ENCODE data around the gene TSN.

Gene TSN

DNA sequence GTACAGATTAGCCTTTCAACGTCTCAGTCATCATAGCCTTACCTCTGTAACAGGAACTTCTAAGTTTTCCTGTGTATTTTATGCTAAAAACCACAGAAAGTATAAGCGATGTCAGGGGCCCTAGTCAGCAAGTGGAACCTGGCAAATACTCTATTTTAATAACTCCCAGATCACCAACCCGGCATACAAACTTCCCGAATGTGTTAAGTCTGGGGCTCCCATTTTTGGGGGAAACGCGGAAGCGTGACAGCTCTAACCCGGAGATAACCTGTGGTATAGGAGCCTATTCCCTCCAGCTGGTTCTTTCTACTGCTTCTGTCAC lies 19.4 kb upstream of the TSN start:
- peak overlapping the region; percentile 92 for H3K9ac ChIP-seq (ENCODE audit: insufficient read length)
- DNase-seq (ENCODE audit: low read depth, low spot score), result no peak
- no peaks in the 10 kb centered on the region for H3K9me3 ChIP-seq (ENCODE audit: low read depth, low read length)
- H3K36me3 ChIP-seq (ENCODE audit: insufficient read depth, low read length), result peaks cover 37% of the 10 kb centered on the region
- H3K27ac ChIP-seq, result no peak overlapping the region
- peak overlapping the region; percentile 79 for H3K4me3 ChIP-seq
- TF ChIP-seq FOXP2 (optimal IDR thresholded peaks at IDR 0.05; ENCODE audit: control extremely low read depth, extremely low read length, insufficient read depth) (no peak), POLR2AphosphoS5 (IDR thresholded peaks at IDR 0.05; ENCODE audit: borderline replicate concordance, low read depth, low read length) (no peak), EZH2 (IDR thresholded peaks at IDR 0.05) (no peak)

DNA sequence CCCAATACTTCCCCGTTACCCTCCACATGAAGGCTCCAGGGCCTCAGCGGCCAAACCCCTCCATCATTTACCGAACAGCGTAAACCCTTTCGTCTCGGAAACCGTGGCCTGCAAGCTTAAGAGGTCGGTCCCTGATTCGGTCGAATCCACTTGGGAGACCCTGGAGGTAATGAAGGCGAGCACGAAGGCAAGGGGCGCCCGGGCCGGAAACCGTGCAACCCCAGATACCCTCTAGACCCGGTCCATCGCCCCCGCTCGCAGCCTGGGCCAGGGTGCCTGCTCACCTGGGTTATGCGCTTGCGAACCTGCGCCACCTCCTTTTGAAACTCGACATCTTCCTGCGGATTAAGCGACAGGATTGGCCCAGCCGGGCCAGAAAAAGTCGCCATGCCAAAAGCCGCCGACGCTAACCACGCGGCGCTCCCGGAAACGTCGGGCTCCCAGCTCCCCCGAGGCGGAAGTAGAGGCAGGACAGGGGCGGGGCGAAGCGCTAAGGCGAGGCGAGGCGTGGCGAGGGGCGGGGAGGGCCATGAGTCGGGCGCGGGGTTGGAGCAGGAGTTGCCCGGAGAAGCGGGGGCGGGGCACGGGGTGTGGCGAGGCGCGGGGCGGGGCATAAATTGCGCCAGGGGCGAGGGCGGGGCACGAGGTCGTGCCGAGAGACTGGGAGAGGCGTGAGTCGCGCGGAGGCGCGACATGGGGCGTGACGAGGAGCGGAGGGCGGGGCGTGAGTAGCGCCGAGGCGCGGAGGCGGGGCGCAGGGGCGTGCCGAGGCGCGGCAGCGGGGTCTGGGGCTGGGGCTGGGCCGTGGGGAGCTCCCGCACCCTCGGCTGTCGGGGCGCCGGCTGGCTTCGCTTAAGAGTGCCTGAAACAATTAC lies 18.8 kb upstream of the TSN start, which contains the start of gene NIFK:
TSS of gene NIFK (minus strand) at position 414 of the 875 bp plus-strand sequence. CDS start at position 389, 25 bp downstream.
- peak within 1 kb of the TSS; percentile 79 for H3K4me3 ChIP-seq

DNA sequence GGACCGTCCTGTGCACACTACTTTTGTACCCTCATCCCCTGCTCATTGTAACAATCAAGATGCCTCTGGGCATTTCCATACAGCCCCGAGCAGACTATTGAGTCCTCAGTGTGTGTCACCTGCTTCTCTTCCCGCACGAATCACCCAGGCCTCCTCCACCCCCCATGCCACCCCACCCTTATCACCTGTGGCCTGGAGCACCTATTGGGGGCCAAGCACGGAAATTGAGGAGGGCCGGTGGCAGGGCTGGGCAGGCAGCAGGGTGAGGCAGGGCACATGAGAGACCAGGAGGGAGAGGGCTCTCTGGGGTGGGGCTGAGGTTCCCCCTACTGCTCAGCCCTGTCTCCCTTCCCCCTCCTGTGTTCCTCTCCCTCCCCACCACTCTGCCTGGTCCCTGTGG lies 14.5 kb upstream of the TSN start:
- Histone ChIP-seq H3K27ac (no peak overlapping the region), H3K36me3 (ENCODE audit: insufficient read depth, low read length) (no peaks in the 10 kb centered on the region), H3K9ac (ENCODE audit: insufficient read length) (no peak overlapping the region), H3K4me3 (no peak overlapping the region), H3K9me3 (ENCODE audit: low read depth, low read length) (no peaks in the 10 kb centered on the region)
- TF ChIP-seq EZH2 (IDR thresholded peaks at IDR 0.05) (no peak), FOXP2 (optimal IDR thresholded peaks at IDR 0.05; ENCODE audit: control extremely low read depth, extremely low read length, insufficient read depth) (no peak), POLR2AphosphoS5 (IDR thresholded peaks at IDR 0.05; ENCODE audit: borderline replicate concordance, low read depth, low read length) (no peak)
- no peak for DNase-seq (ENCODE audit: low read depth, low spot score)

More for the DNA sequence above, 18.8 kb upstream of the TSN start, which contains the start of gene NIFK:
- no peaks in the 10 kb centered on the region for H3K9me3 ChIP-seq (ENCODE audit: low read depth, low read length)
- TF ChIP-seq POLR2AphosphoS5 (IDR thresholded peaks at IDR 0.05; ENCODE audit: borderline replicate concordance, low read depth, low read length), result peak; percentile 94
- no peak for TF ChIP-seq FOXP2 (optimal IDR thresholded peaks at IDR 0.05; ENCODE audit: control extremely low read depth, extremely low read length, insufficient read depth)
- no peak for TF ChIP-seq EZH2 (IDR thresholded peaks at IDR 0.05)
- DNase-seq (ENCODE audit: low read depth, low spot score), result peak; percentile 75
- H3K9ac ChIP-seq (ENCODE audit: insufficient read length), result peak within 1 kb of the TSS; percentile 92
- peaks cover 31% of the 10 kb centered on the region for H3K36me3 ChIP-seq (ENCODE audit: insufficient read depth, low read length)
- H3K27ac ChIP-seq, result no peak within 1 kb of the TSS

DNA sequence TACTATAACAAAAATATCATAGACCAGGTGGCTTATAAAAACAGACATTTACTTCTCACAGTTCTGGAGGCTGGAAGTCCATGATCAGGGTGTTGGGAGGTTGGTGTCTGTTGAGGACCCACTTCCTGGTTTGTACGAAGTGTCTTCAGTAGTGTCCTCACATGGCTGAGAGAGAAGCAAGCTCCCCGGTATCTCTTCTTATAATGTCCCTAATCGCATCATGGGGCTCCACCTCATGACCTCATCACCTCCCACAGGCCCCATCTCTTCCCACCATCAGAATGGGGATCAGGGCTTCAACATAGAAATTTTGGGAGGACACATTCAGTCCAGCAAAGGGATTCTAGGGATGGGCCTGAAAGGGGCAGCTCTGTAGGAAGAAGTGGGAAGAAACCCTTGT lies 14.0 kb upstream of the TSN start:
- H3K4me3 ChIP-seq, result no peak overlapping the region
- no peak overlapping the region for H3K27ac ChIP-seq
- H3K9ac ChIP-seq (ENCODE audit: insufficient read length), result no peak overlapping the region
- H3K36me3 ChIP-seq (ENCODE audit: insufficient read depth, low read length), result no peaks in the 10 kb centered on the region
- DNase-seq (ENCODE audit: low read depth, low spot score), result no peak
- TF ChIP-seq POLR2AphosphoS5 (IDR thresholded peaks at IDR 0.05; ENCODE audit: borderline replicate concordance, low read depth, low read length) (no peak), EZH2 (IDR thresholded peaks at IDR 0.05) (no peak), FOXP2 (optimal IDR thresholded peaks at IDR 0.05; ENCODE audit: control extremely low read depth, extremely low read length, insufficient read depth) (no peak)
- no peaks in the 10 kb centered on the region for H3K9me3 ChIP-seq (ENCODE audit: low read depth, low read length)

DNA sequence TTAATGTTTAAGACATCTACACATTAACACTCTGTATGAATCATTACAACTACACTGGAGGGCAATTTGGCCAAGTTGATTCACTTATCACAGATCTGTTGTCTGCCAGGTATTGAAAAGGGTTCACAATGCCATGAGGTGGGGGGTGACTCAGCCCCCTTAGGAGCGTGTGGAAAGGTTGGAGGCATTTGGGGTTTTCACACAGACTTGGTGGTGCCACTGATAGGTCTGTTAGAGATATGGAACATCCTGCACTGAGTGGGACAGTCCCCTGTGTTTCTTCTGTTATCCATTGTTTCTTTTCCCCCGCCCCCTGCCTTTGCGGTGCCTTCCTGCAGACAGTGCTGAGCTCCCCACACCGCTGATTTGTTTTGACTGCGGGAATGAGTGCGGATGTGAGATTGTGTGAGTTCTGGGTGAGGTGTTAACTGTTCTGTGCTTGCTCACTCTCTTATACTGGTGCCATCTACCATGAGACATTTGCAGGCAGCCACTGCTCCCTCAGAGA lies 9.3 kb upstream of the TSN start:
- Histone ChIP-seq H3K4me3 (no peak overlapping the region), H3K27ac (no peak overlapping the region), H3K9ac (ENCODE audit: insufficient read length) (no peak overlapping the region), H3K9me3 (ENCODE audit: low read depth, low read length) (no peaks in the 10 kb centered on the region), H3K36me3 (ENCODE audit: insufficient read depth, low read length) (no peaks in the 10 kb centered on the region)
- TF ChIP-seq FOXP2 (optimal IDR thresholded peaks at IDR 0.05; ENCODE audit: control extremely low read depth, extremely low read length, insufficient read depth) (no peak), EZH2 (IDR thresholded peaks at IDR 0.05) (no peak)
- DNase-seq (ENCODE audit: low read depth, low spot score), result no peak

DNA sequence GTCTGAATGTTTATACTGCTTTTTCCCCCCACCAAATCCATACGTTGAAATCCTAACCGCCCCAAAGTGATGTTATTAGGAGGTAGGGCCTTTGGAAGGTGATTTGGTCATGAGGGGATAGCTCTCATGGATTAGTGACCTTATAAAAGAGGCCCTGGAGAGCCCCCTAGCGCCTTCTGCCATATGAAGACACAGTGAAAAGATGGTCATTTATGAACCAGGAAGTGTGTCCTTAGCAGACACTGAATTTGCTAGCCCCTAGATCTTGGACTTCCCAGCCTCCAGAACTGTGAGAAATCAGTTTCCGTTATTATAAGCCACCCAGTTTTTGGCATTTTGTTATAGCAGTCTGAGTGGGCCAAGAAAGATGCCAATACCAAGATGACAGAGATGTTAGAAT lies 7.2 kb upstream of the TSN start:
- H3K9ac ChIP-seq (ENCODE audit: insufficient read length), result no peak overlapping the region
- no peaks in the 10 kb centered on the region for H3K9me3 ChIP-seq (ENCODE audit: low read depth, low read length)
- TF ChIP-seq EZH2 (IDR thresholded peaks at IDR 0.05) (no peak), POLR2AphosphoS5 (IDR thresholded peaks at IDR 0.05; ENCODE audit: borderline replicate concordance, low read depth, low read length) (no peak), FOXP2 (optimal IDR thresholded peaks at IDR 0.05; ENCODE audit: control extremely low read depth, extremely low read length, insufficient read depth) (no peak)
- no peak overlapping the region for H3K27ac ChIP-seq
- no peaks in the 10 kb centered on the region for H3K36me3 ChIP-seq (ENCODE audit: insufficient read depth, low read length)
- no peak overlapping the region for H3K4me3 ChIP-seq
- DNase-seq (ENCODE audit: low read depth, low spot score), result no peak

DNA sequence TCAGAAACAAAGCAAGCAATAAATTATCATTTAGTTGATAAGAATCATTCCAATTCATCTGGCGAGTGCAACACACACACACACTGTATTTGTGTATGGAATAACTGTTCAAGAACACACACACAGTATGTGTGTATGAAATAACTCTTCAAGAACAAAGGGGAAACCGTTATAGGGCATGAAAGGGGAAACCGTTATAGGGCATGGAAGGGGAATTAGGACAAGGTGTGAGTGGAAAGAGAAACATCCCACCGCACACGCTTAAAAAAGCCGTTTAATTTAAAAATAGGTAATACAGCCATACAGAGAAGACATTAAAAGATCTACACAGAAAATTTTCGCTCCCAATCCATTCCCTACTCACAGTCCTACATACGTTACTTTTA lies 607 bp upstream of the TSN start:
- no peak for DNase-seq (ENCODE audit: low read depth, low spot score)
- H3K27ac ChIP-seq, result peak overlapping the region; percentile 73
- peak overlapping the region; percentile 95 for H3K4me3 ChIP-seq
- no peaks in the 10 kb centered on the region for H3K9me3 ChIP-seq (ENCODE audit: low read depth, low read length)
- peaks cover 21% of the 10 kb centered on the region for H3K36me3 ChIP-seq (ENCODE audit: insufficient read depth, low read length)
- TF ChIP-seq EZH2 (IDR thresholded peaks at IDR 0.05) (no peak), POLR2AphosphoS5 (IDR thresholded peaks at IDR 0.05; ENCODE audit: borderline replicate concordance, low read depth, low read length) (no peak), FOXP2 (optimal IDR thresholded peaks at IDR 0.05; ENCODE audit: control extremely low read depth, extremely low read length, insufficient read depth) (no peak)
- peak overlapping the region; percentile 96 for H3K9ac ChIP-seq (ENCODE audit: insufficient read length)

DNA sequence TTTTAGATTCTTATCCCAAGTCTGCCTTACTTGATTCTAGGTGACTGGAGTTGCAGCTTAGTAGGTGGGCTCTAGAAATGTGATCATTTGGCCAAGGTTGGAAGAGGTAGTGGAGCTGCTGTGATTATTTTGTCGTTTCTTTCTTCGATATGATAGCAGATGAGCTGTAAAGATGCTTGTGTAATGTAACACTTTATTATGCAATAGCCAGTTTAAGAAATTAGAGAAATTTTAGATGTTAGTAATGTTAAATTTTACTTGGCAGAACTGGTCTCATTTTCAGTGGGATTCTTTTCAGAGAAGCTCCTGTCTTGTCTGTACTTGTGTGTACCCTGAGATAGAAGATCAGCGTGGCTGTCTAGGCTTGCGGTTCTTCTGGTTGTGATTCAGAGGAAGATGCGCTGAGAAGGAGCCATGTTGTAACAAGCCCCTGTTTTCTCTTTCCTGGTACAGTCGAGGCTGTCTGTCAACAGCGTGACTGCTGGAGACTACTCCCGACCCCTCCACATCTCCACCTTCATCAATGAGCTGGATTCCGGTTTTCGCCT lies 9.3 kb downstream of the TSN start:
- H3K36me3 ChIP-seq (ENCODE audit: insufficient read depth, low read length), result peaks cover 71% of the 10 kb centered on the region
- no peaks in the 10 kb centered on the region for H3K9me3 ChIP-seq (ENCODE audit: low read depth, low read length)
- TF ChIP-seq FOXP2 (optimal IDR thresholded peaks at IDR 0.05; ENCODE audit: control extremely low read depth, extremely low read length, insufficient read depth) (no peak), POLR2AphosphoS5 (IDR thresholded peaks at IDR 0.05; ENCODE audit: borderline replicate concordance, low read depth, low read length) (no peak), EZH2 (IDR thresholded peaks at IDR 0.05) (no peak)

More for the DNA sequence above, 9.3 kb downstream of the TSN start:
- Histone ChIP-seq H3K4me3 (no peak overlapping the region), H3K9ac (ENCODE audit: insufficient read length) (no peak overlapping the region), H3K27ac (no peak overlapping the region)
- no peak for DNase-seq (ENCODE audit: low read depth, low spot score)

Data from SK-N-MC (cell line).